H9 (cell line): ENCODE results near the gene SNTG2. TPM values are rescaled to one million over a fixed set of nuclear protein-coding genes. Genes with fewer than 3 reads are reported as not detected.

ENCODE experiments used
- DNase-seq: peaks from one replicate; pipeline ENCODE4 v3.0.0-alpha.2; 2017
- H2AFZ ChIP-seq: one replicate; pipeline ENCODE4 v1.6.1; 2013; ENCODE audit warnings: mild to moderate bottlenecking, low read length, control low read depth, moderate library complexity
- H2AK5ac ChIP-seq: 2 replicates; pipeline ENCODE4 v1.6.1; 2013; ENCODE audit warnings: low read length, control low read depth, mixed read lengths; ENCODE audit not compliant: insufficient read length
- H2BK120ac ChIP-seq: one replicate; pipeline ENCODE4 v1.6.1; 2013; ENCODE audit warnings: low read depth, mild to moderate bottlenecking, low read length, control low read depth, inconsistent platforms; ENCODE audit not compliant: poor library complexity, severe bottlenecking
- H2BK12ac ChIP-seq: 2 replicates; pipeline ENCODE4 v1.6.1; 2013; ENCODE audit warnings: low read length, control low read depth, mixed read lengths, low read depth; ENCODE audit not compliant: insufficient read length
- H2BK15ac ChIP-seq: 2 replicates; pipeline ENCODE4 v1.6.1; 2013; ENCODE audit warnings: low read depth, low read length, control low read depth
- H2BK20ac ChIP-seq: one replicate; pipeline ENCODE4 v1.6.1; 2013; ENCODE audit warnings: low read depth, mild to moderate bottlenecking, low read length, control low read depth, inconsistent platforms; ENCODE audit not compliant: poor library complexity, severe bottlenecking
- H2BK5ac ChIP-seq: 2 replicates; pipeline ENCODE4 v1.6.1; 2013; ENCODE audit warnings: low read length, control low read depth, mixed read lengths; ENCODE audit not compliant: insufficient read length
- H3K14ac ChIP-seq: 2 replicates; pipeline ENCODE4 v1.6.1; 2013; ENCODE audit warnings: low read length, control low read depth; ENCODE audit not compliant: insufficient read depth
- H3K18ac ChIP-seq: 2 replicates; pipeline ENCODE4 v1.6.1; 2013; ENCODE audit warnings: low read depth, mild to moderate bottlenecking, mixed read lengths, low read length, control low read depth; ENCODE audit not compliant: insufficient read length
- H3K23ac ChIP-seq: 2 replicates; pipeline ENCODE4 v1.6.1; 2013; ENCODE audit warnings: low read length, control low read depth, mixed read lengths, low read depth; ENCODE audit not compliant: insufficient read length
- H3K23me2 ChIP-seq: 2 replicates; pipeline ENCODE4 v1.6.1; 2013; ENCODE audit warnings: low read depth, mild to moderate bottlenecking, mixed read lengths, low read length, control low read depth; ENCODE audit not compliant: insufficient read length, poor library complexity, severe bottlenecking
- H3K27ac ChIP-seq: 2 replicates; pipeline ENCODE4 v1.5.1; 2013; ENCODE audit warnings: low read length, control low read depth, mixed read lengths, low read depth; ENCODE audit not compliant: insufficient read length
- H3K27me3 ChIP-seq: 2 replicates; pipeline ENCODE4 v1.6.1; 2013; ENCODE audit warnings: low read length, control low read depth, inconsistent platforms; ENCODE audit not compliant: insufficient read depth
- H3K4ac ChIP-seq: 2 replicates; pipeline ENCODE4 v1.6.1; 2013; ENCODE audit warnings: low read depth, mild to moderate bottlenecking, control low read depth, inconsistent platforms, low read length, moderate library complexity
- H3K4me1 ChIP-seq: 2 replicates; pipeline ENCODE4 v1.6.1; 2013; ENCODE audit warnings: low read length, control low read depth, inconsistent platforms; ENCODE audit not compliant: insufficient read depth
- H3K4me2 ChIP-seq: 2 replicates; pipeline ENCODE4 v1.6.1; 2013; ENCODE audit warnings: low read length, control low read depth, mixed read lengths; ENCODE audit not compliant: insufficient read length, insufficient read depth
- H3K56ac ChIP-seq: 2 replicates; pipeline ENCODE4 v1.6.1; 2013; ENCODE audit warnings: low read depth, mild to moderate bottlenecking, mixed read lengths, low read length, control low read depth; ENCODE audit not compliant: insufficient read length
- H3K79me1 ChIP-seq: 2 replicates; pipeline ENCODE4 v1.6.1; 2013; ENCODE audit warnings: low read depth, mild to moderate bottlenecking, moderate library complexity, low read length, control low read depth, inconsistent platforms; ENCODE audit not compliant: insufficient read depth, poor library complexity, severe bottlenecking
- H3K79me2 ChIP-seq: 2 replicates; pipeline ENCODE4 v1.6.1; 2013; ENCODE audit warnings: low read length, control low read depth, inconsistent platforms; ENCODE audit not compliant: insufficient read depth
- H3K9ac ChIP-seq: 2 replicates; pipeline ENCODE4 v1.6.1; 2013; ENCODE audit warnings: low read length, control low read depth, mixed read lengths; ENCODE audit not compliant: insufficient read length; ENCODE audit errors: extremely low read depth
- H3K9me3 ChIP-seq: one replicate; pipeline ENCODE4 v1.6.1; 2013; ENCODE audit warnings: low read depth, low read length, inconsistent platforms; ENCODE audit not compliant: control insufficient read depth
- H3T11ph ChIP-seq: one replicate; pipeline ENCODE4 v1.6.1; 2013; ENCODE audit warnings: mild to moderate bottlenecking, low read length, control low read depth, inconsistent platforms
- H4K20me1 ChIP-seq: one replicate; pipeline ENCODE4 v1.6.1; 2013; ENCODE audit not compliant: control insufficient read depth, insufficient read length, insufficient read depth
- H4K5ac ChIP-seq: 2 replicates; pipeline ENCODE4 v1.6.1; 2013; ENCODE audit warnings: low read depth, mild to moderate bottlenecking, mixed read lengths, low read length, control low read depth; ENCODE audit not compliant: insufficient read length
- H4K8ac ChIP-seq: replicated peaks from 2 replicates; pipeline ENCODE4 v1.6.1; 2013; ENCODE audit warnings: low read length, control low read depth, mixed read lengths, low read depth; ENCODE audit not compliant: insufficient read length
- H4K91ac ChIP-seq: 2 replicates; pipeline ENCODE4 v1.6.1; 2013; ENCODE audit warnings: low read depth, mild to moderate bottlenecking, moderate library complexity, mixed read lengths, low read length, control low read depth; ENCODE audit not compliant: insufficient read length
- H3K27ac Mint-ChIP-seq, 3 experiments: 2 replicates in 2 of 3; 3 replicates in 1 of 3; pipeline ENCODE4 v1.8.0; 2020 to 2021; ENCODE audit warnings: mixed read lengths in 3 of 3, mild to moderate bottlenecking in 1 of 3, moderate library complexity in 1 of 3
- H3K27me3 Mint-ChIP-seq: 2 replicates; pipeline ENCODE4 v1.8.0; 2021; ENCODE audit warnings: low read depth, mild to moderate bottlenecking, moderate library complexity, mixed read lengths
- H3K36me3 Mint-ChIP-seq, 3 experiments: 2 replicates in 2 of 3; 3 replicates in 1 of 3; pipeline ENCODE4 v1.8.0; 2020 to 2021; ENCODE audit warnings: low read depth in 3 of 3, mixed read lengths in 3 of 3; ENCODE audit not compliant: insufficient read depth in 1 of 3
- H3K4me1 Mint-ChIP-seq, 2 experiments: 2 replicates each; pipeline ENCODE4 v1.8.0; 2020; ENCODE audit warnings: mixed read lengths in 2 of 2
- H3K4me3 Mint-ChIP-seq, 2 experiments: 2 replicates in 1 of 2; 3 replicates in 1 of 2; pipeline ENCODE4 v1.8.0; 2020 to 2021; ENCODE audit warnings: mild to moderate bottlenecking in 2 of 2, mixed read lengths in 2 of 2, moderate library complexity in 1 of 2
- H3K9me3 Mint-ChIP-seq, 2 experiments: 2 replicates in 1 of 2; 3 replicates in 1 of 2; pipeline ENCODE4 v1.8.0; 2020; ENCODE audit warnings: mild to moderate bottlenecking in 2 of 2, mixed read lengths in 2 of 2, moderate library complexity in 1 of 2
- CTCF ChIP-seq: fragments of 200-600 bp; sonication (generic); conservative IDR thresholded peaks from 3 replicates; pipeline ENCODE4 v1.8.0; 2021; ENCODE audit warnings: antibody characterized with exemption, mild to moderate bottlenecking
- WGBS: extraction: QIAGEN DNeasy Blood & Tissue Kit; methylation state at CpG from one replicate; pipeline ENCODE4 v1.1.7; 2013; ENCODE audit warnings: missing lambda C conversion rate, low lambda C conversion rate, mixed read lengths; ENCODE audit not compliant: insufficient read length; ENCODE audit errors: extremely low coverage; 5-methylcytosine and 5-hydroxymethylcytosine counted together
- total RNA-seq: library from RNA; stranded (reverse); gene quantifications from 2 replicates; pipeline ENCODE4 v1.2.1, GENCODE V29; 2021

SNTG2 gene
- total RNA-seq, 1 experiment from 2014 or later = 13.2 TPM

- no peak overlapping the region for H2BK5ac ChIP-seq
- no peaks in the 10 kb centered on the region for H3K4me1 ChIP-seq
- DNase-seq = no peak
- no peak overlapping the region for H2BK120ac ChIP-seq
- H3K9me3 Mint-ChIP-seq = peaks cover 3 to 6% of the 10 kb centered on the region in 2 experiments; a peak in 3 of 5 replicates
- no peaks in the 10 kb centered on the region for H3K9me3 ChIP-seq
- H3K56ac ChIP-seq = no peak overlapping the region
- peaks cover 26 to 44% (median 34%) of the 10 kb centered on the region in 3 experiments for H3K36me3 Mint-ChIP-seq
- H3K4me2 ChIP-seq = no peak overlapping the region
- no peak overlapping the region for H3K27ac ChIP-seq
- H3K27ac Mint-ChIP-seq = no peak overlapping the region
- H2BK12ac ChIP-seq = no peak overlapping the region
- H2AFZ ChIP-seq = no peak overlapping the region
- no peak overlapping the region for H2AK5ac ChIP-seq
- 0 out of 4 replicates have a peak, but pooled peaks cover 2 to 4% of the 10 kb centered on the region in 2 experiments for H3K4me1 Mint-ChIP-seq
- H2BK20ac ChIP-seq = no peak overlapping the region
- no peak overlapping the region for H3T11ph ChIP-seq
- H3K18ac ChIP-seq = no peak overlapping the region
- no peak overlapping the region for H4K8ac ChIP-seq
- H3K4ac ChIP-seq = no peak overlapping the region
- H3K79me2 ChIP-seq = no peaks in the 10 kb centered on the region
- no peak overlapping the region for H4K91ac ChIP-seq
- no peaks in the 10 kb centered on the region for H3K79me1 ChIP-seq
- no peaks in the 10 kb centered on the region for H3K27me3 ChIP-seq
- no peak for TF ChIP-seq CTCF
- H3K14ac ChIP-seq = no peak overlapping the region
- no peaks in the 10 kb centered on the region; the same call in 1 of the 2 replicates for H3K27me3 Mint-ChIP-seq
- no peaks in the 10 kb centered on the region for H4K20me1 ChIP-seq
- H4K5ac ChIP-seq = no peak overlapping the region
- H2BK15ac ChIP-seq = no peak overlapping the region
- H3K4me3 Mint-ChIP-seq = no peak overlapping the region
- H3K9ac ChIP-seq = no peak overlapping the region
- H3K23ac ChIP-seq = no peak overlapping the region
- no peaks in the 10 kb centered on the region for H3K23me2 ChIP-seq
- WGBS = no CpG with 5 or more reads among the region's 6 CpGs
Measured at GRCh38 chr2:1088192-1088860, 137.7 kb downstream of the SNTG2 start.
